Endodermal cell (in vitro differentiated cells): ENCODE measurements around the gene MPG. TPM values are rescaled to one million over a fixed set of nuclear protein-coding genes. Genes with fewer than 3 reads are reported as not detected.

ENCODE experiments used
- DNase-seq: peaks from one replicate; pipeline ENCODE4 v3.0.0-alpha.2; 2017
- H3K27ac ChIP-seq: 2 replicates; pipeline ENCODE4 v1.5.1; 2013; ENCODE audit warnings: mild to moderate bottlenecking, low read depth, low read length, moderate library complexity
- H3K27me3 ChIP-seq: 2 replicates; pipeline ENCODE4 v1.6.1; 2013; ENCODE audit warnings: mild to moderate bottlenecking, low read length, moderate library complexity; ENCODE audit not compliant: insufficient read depth, control insufficient read depth, poor library complexity, severe bottlenecking
- H3K36me3 ChIP-seq: 2 replicates; pipeline ENCODE4 v1.7.0; 2013; ENCODE audit warnings: mild to moderate bottlenecking, low read length, moderate library complexity; ENCODE audit not compliant: control insufficient read depth, insufficient read depth
- H3K4me1 ChIP-seq: one replicate; pipeline ENCODE4 v1.7.0; 2013; ENCODE audit warnings: low read length; ENCODE audit not compliant: control insufficient read depth, insufficient read depth
- H3K4me3 ChIP-seq: 2 replicates; pipeline ENCODE4 v1.5.1; 2013; ENCODE audit warnings: mild to moderate bottlenecking, low read length, moderate library complexity
- H3K9ac ChIP-seq: 2 replicates; pipeline ENCODE4 v1.6.1; 2013; ENCODE audit warnings: mild to moderate bottlenecking, low read length, moderate library complexity; ENCODE audit not compliant: poor library complexity, severe bottlenecking; ENCODE audit errors: extremely low read depth
- H3K9me3 ChIP-seq: 2 replicates; pipeline ENCODE4 v1.6.1; 2013; ENCODE audit warnings: mild to moderate bottlenecking, low read length, moderate library complexity; ENCODE audit not compliant: control insufficient read depth
- H3K27ac Mint-ChIP-seq: 2 replicates; pipeline ENCODE4 v1.8.0; 2020; ENCODE audit warnings: mixed read lengths
- H3K27me3 Mint-ChIP-seq: 2 replicates; pipeline ENCODE4 v1.8.0; 2021; ENCODE audit warnings: mild to moderate bottlenecking, mixed read lengths; ENCODE audit not compliant: insufficient read depth
- H3K36me3 Mint-ChIP-seq: 2 replicates; pipeline ENCODE4 v1.8.0; 2020; ENCODE audit warnings: low read depth, mixed read lengths
- H3K4me1 Mint-ChIP-seq: 2 replicates; pipeline ENCODE4 v1.8.0; 2020; ENCODE audit warnings: mixed read lengths
- H3K4me3 Mint-ChIP-seq: 2 replicates; pipeline ENCODE4 v1.8.0; 2020; ENCODE audit warnings: mild to moderate bottlenecking, moderate library complexity, mixed read lengths
- H3K9me3 Mint-ChIP-seq: 2 replicates; pipeline ENCODE4 v1.8.0; 2020; ENCODE audit warnings: mild to moderate bottlenecking, mixed read lengths
- CTCF ChIP-seq: fragments of 200-600 bp; sonication (generic); conservative IDR thresholded peaks from 2 replicates; pipeline ENCODE4 v1.5.0; 2021; ENCODE audit warnings: antibody characterized with exemption, mild to moderate bottlenecking
- WGBS, 2 experiments: methylation state at CpG; one replicate each; pipeline versions ENCODE4 v1.1.5 to v1.1.7; 2013; ENCODE audit warnings: missing lambda C conversion rate in 2 of 2, mixed read lengths in 1 of 2; ENCODE audit not compliant: insufficient coverage in 1 of 2, insufficient read length in 1 of 2; 5-methylcytosine and 5-hydroxymethylcytosine counted together
- total RNA-seq, 2 donors: library from RNA; stranded (reverse); fragmentation: NEBNext Ultra II Directional in 1 of 2; extraction: Animal tissue kit (Norgen Biotek cat#: 25700) in 1 of 2; gene quantifications; 2 replicates in 1 of 2; 3 replicates in 1 of 2; pipeline ENCODE4 v1.2.1, GENCODE V29; 2021

MPG gene
- total RNA-seq, 2 donors from 2014 or later = 59.9 to 62.2 TPM

DNA sequence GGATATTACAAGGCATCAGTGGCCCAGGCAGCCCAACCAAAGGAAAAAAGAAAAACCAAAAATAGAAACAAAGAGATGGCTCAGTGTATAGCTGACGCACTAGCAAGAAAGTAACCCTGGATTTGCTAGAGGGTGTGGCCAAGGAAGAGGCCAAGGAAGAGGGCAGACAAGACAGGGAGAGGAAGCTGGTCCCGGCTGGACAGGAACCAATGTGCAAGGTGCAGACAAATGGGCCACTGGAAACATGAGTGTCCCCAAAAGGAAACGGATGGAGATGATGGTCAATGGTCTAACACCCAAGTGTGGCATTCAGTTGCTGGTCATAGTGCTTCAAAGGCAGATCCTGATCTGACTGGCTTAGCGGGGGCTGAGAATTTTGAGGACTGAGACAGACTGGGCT lies 35.3 kb upstream of the MPG start:
- 92 to 100% methylated on average over 3 to 4 of the region's 4 CpGs for WGBS, 2 experiments
- Mint-ChIP-seq H3K4me3 (no peak overlapping the region), H3K27ac (no peak overlapping the region), H3K4me1 (no peaks in the 10 kb centered on the region), H3K27me3 (no peaks in the 10 kb centered on the region), H3K36me3 (peaks cover 73% of the 10 kb centered on the region), H3K9me3 (peaks cover 30% of the 10 kb centered on the region)
- no peak overlapping the region for H3K4me3 ChIP-seq
- no peak overlapping the region for H3K9ac ChIP-seq
- peaks cover 49% of the 10 kb centered on the region for H3K36me3 ChIP-seq
- H3K9me3 ChIP-seq = peaks cover 22% of the 10 kb centered on the region
- H3K27me3 ChIP-seq = no peaks in the 10 kb centered on the region
- H3K4me1 ChIP-seq = no peaks in the 10 kb centered on the region
- no peak overlapping the region for H3K27ac ChIP-seq
- no peak for TF ChIP-seq CTCF
- no peak for DNase-seq

- Mint-ChIP-seq H3K4me3 (no peak overlapping the region), H3K27me3 (no peaks in the 10 kb centered on the region), H3K9me3 (peaks cover 30% of the 10 kb centered on the region), H3K4me1 (no peaks in the 10 kb centered on the region), H3K27ac (no peak overlapping the region), H3K36me3 (peaks cover 73% of the 10 kb centered on the region)
- Histone ChIP-seq H3K4me3 (no peak overlapping the region), H3K27ac (no peak overlapping the region), H3K9me3 (peaks cover 22% of the 10 kb centered on the region), H3K36me3 (peaks cover 52% of the 10 kb centered on the region), H3K9ac (no peak overlapping the region), H3K27me3 (no peaks in the 10 kb centered on the region), H3K4me1 (no peaks in the 10 kb centered on the region)
- 82 to 83% methylated on average over 4 to 5 of the region's 5 CpGs for WGBS, 2 experiments
- DNase-seq = no peak
- no peak for TF ChIP-seq CTCF
These were observed 34.7 kb upstream of the MPG start for GRCh38 chr16:43294-43693.

DNA sequence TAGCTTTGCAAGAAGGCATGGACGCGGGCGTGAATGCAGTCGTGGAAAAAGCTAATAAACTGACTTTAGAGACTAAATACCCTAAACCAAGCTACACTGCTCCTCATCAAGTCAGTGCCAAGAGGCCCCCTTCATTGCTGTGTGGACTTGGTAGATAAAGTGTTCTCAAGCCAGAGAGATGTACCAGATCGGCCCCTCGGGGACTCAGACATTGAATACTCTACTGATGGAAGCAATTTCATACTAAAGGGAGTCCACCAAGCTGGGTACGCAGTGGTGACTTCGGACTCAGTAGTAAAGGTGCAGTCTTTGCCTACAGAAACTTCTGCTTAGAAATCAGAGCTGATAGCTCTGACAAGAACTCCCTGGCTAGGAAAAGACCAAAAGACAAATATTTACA lies 33.4 kb upstream of the MPG start:
- H3K9me3 Mint-ChIP-seq = peaks cover 30% of the 10 kb centered on the region
- peaks cover 75% of the 10 kb centered on the region for H3K36me3 Mint-ChIP-seq
- H3K4me3 Mint-ChIP-seq = no peak overlapping the region
- WGBS, 2 experiments = 95 to 97% methylated on average over 4 to 8 of the region's 8 CpGs
- DNase-seq = no peak
- H3K27ac Mint-ChIP-seq = no peak overlapping the region
- H3K9me3 ChIP-seq = peaks cover 22% of the 10 kb centered on the region
- H3K4me1 Mint-ChIP-seq = no peaks in the 10 kb centered on the region
- TF ChIP-seq CTCF = no peak
- no peaks in the 10 kb centered on the region for H3K27me3 ChIP-seq
- peaks cover 54% of the 10 kb centered on the region for H3K36me3 ChIP-seq
- no peaks in the 10 kb centered on the region for H3K27me3 Mint-ChIP-seq
- no peak overlapping the region for H3K9ac ChIP-seq
- no peak overlapping the region for H3K27ac ChIP-seq
- H3K4me3 ChIP-seq = no peak overlapping the region
- no peaks in the 10 kb centered on the region for H3K4me1 ChIP-seq
